HEK293T (cell line): Measurements from ENCODE around the gene GOSR1.
"Not testable (repeated sequence)": the region's sequence is repeated elsewhere in the genome, so short reads cannot be mapped to it uniquely, and the experiment has no call there.

ENCODE experiments used
- ARNT ChIP-seq: fragments of 450-650 bp; IDR thresholded peaks from 2 replicates; pipeline ENCODE4 v1.6.1; 2017; ENCODE audit warnings: mild to moderate bottlenecking
- BHLHE40 ChIP-seq: fragments of 450-650 bp; IDR thresholded peaks from 2 replicates; pipeline ENCODE4 v1.6.1; 2016; ENCODE audit warnings: mild to moderate bottlenecking, moderate library complexity, borderline replicate concordance
- PKNOX1 ChIP-seq: fragments of 450-650 bp; IDR thresholded peaks from 2 replicates; pipeline ENCODE4 v1.6.1; 2016
- SP1 ChIP-seq: fragments of 450-650 bp; IDR thresholded peaks from 2 replicates; pipeline ENCODE4 v1.6.1; 2017
- ZNF384 ChIP-seq: fragments of 450-650 bp; IDR thresholded peaks from 2 replicates; pipeline ENCODE4 v1.6.1; 2016

DNA sequence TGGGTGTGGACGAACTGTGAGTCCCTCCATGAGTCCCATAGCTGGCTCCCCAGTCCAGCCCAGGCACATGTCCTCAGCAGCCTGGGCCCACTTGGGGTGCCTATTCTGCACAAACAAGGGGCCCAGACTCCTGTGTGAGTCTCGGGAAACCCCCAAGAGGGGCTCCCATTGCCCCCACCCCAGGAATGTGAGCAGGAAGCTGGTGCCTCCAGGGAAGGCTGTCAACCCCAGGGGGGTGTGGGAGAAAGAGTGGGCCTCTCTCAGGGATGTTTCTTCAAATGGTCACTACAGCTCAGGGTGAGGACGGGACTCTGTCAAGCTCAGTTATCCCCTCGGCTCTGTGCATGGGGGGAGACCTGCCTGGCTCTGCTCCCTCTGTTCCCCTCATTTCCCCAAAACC, 88.9 kb downstream of the GOSR1 start:
- TF ChIP-seq PKNOX1, SP1, ZNF384, ARNT, BHLHE40: not testable (repeated sequence)
